ENCODE data around the gene USP24. TPM values are rescaled to one million over a fixed set of nuclear protein-coding genes. Genes with fewer than 3 reads are reported as not detected.

The USP24 gene
- total and polyA plus RNA-seq, 3 donors from 2014 or later: 20.2 to 50.9 (median 50.3) TPM

DNA sequence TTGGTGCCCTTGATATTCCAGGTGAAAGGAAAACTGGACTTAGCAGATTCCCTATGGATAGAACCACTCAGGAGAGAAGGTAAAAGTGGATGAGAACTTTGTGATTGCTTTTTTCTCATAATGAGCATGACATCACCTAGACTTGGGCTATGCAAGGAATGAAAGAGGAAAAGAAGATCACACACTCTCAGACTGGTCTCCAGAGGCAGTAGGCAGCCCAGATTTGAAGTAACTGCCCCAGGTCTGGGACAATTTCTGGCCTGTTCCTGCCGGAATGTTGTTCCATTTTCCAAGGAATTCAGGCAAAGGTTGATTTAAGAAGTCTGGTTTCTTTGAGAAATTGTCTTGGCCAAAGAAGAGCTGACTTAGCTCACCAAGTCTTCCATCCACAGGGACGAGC, 31.7 kb upstream of the USP24 start:
- WGBS, 2 donors: 85 to 100% methylated on average over 2 of the region's 2 CpGs
- TF ChIP-seq POLR2A (IDR thresholded peaks at IDR 0.05): no peak
- TF ChIP-seq, protein P1, sequence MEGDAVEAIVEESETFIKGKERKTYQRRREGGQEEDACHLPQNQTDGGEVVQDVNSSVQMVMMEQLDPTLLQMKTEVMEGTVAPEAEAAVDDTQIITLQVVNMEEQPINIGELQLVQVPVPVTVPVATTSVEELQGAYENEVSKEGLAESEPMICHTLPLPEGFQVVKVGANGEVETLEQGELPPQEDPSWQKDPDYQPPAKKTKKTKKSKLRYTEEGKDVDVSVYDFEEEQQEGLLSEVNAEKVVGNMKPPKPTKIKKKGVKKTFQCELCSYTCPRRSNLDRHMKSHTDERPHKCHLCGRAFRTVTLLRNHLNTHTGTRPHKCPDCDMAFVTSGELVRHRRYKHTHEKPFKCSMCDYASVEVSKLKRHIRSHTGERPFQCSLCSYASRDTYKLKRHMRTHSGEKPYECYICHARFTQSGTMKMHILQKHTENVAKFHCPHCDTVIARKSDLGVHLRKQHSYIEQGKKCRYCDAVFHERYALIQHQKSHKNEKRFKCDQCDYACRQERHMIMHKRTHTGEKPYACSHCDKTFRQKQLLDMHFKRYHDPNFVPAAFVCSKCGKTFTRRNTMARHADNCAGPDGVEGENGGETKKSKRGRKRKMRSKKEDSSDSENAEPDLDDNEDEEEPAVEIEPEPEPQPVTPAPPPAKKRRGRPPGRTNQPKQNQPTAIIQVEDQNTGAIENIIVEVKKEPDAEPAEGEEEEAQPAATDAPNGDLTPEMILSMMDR (IDR thresholded peaks at IDR 0.05): no peak
- DNase-seq: no peak
- H3K36me3 ChIP-seq (ENCODE audit: low read depth, missing control alignments): no peaks in the 10 kb centered on the region
- no peaks in the 10 kb centered on the region for H3K4me1 ChIP-seq
- no peak overlapping the region for H3K4me3 ChIP-seq
- intact Hi-C loops (cut with DNase I; ENCODE audit: low total_unique reads): no loop called here
- H3K9me3 ChIP-seq: no peaks in the 10 kb centered on the region
- no peak overlapping the region for H3K27ac ChIP-seq
- H3K27me3 ChIP-seq: no peaks in the 10 kb centered on the region

DNA sequence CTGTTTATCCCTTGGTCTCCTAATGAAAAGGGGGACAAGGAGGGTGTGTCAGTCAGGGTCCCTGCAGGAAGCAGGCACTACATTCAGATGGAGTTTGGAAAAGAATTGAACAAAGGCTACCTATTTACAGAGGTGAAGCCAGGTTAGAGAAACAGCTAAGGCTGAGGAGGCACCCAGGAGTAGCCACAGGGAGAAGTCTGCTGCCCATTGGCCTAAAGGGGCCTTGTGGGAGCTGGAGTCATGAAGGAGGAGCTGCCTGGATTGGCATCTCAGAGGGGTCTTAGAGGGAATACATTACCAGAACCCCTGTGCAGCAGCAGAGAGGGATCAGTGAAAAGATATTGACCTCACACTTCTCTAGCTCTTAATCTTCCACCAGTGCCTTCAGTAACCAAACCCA, 31.2 kb upstream of the USP24 start:
- Histone ChIP-seq H3K4me3 (no peak overlapping the region), H3K9me3 (no peaks in the 10 kb centered on the region), H3K27ac (no peak overlapping the region), H3K27me3 (no peaks in the 10 kb centered on the region), H3K36me3 (ENCODE audit: low read depth, missing control alignments) (no peaks in the 10 kb centered on the region), H3K4me1 (no peaks in the 10 kb centered on the region)
- DNase-seq: no peak
- TF ChIP-seq, protein P1 (IDR thresholded peaks at IDR 0.05): no peak
- TF ChIP-seq POLR2A (IDR thresholded peaks at IDR 0.05): no peak
- intact Hi-C loops (cut with DNase I; ENCODE audit: low total_unique reads): no loop called here

DNA sequence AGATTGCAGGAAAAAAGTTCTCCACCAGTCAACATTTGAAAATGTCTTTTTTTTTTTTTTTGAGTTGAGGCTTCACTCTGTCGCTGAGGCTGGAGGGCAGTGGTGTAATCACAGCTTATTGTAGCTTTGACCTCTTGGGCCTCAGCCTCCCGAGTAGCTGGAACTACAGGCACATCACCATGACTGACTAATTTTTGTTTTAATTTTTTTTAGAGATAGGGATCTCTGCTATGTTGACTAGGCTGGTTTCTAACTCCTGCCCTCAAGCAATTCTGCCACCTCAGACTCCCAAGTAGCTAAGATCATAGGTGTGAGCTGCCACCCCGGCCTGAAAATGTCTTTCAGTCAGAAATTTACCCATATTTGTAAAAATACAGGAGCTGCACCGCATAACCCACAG, 30.6 kb upstream of the USP24 start:
- H3K4me3 ChIP-seq: no peak overlapping the region
- WGBS, 2 donors: 84 to 89% methylated on average over 4 of the region's 4 CpGs
- no peak overlapping the region for H3K27ac ChIP-seq
- no peak for DNase-seq
- H3K36me3 ChIP-seq (ENCODE audit: low read depth, missing control alignments): no peaks in the 10 kb centered on the region
- intact Hi-C loops (cut with DNase I; ENCODE audit: low total_unique reads): no loop called here
- H3K9me3 ChIP-seq: no peaks in the 10 kb centered on the region
- TF ChIP-seq POLR2A (IDR thresholded peaks at IDR 0.05): no peak
- TF ChIP-seq, protein P1 (IDR thresholded peaks at IDR 0.05): no peak
- no peaks in the 10 kb centered on the region for H3K4me1 ChIP-seq
- H3K27me3 ChIP-seq: no peaks in the 10 kb centered on the region

DNA sequence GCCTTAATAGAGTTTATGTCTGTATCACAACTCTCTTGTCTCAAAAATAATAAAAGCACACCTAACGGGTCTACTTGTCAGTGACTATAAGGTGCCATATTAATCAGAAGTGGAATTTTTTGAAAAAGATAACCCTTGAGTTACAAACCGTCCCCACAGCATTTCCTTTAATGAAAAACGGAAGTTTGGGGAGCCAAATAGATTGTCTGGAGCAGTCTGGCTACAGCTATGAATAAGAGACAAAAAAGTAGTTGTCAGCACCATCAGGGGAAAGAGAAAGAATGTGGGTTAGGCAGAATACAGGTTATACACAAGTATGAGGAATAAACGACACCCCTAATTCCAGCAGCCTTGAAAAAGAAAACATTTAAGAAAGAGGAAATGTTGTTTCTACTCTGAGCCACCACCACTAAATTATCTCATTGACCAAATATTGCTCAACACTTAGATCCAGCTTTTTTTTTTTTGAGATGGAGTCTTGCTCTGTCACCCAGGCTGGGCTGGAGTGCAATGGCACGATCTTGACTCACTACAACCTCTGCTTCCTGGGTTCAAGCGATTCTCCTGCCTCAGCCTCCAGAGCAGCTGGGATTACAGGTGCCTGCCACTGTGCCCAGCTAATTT, 29.4 kb upstream of the USP24 start:
- H3K9me3 ChIP-seq: no peaks in the 10 kb centered on the region
- TF ChIP-seq, protein P1 (IDR thresholded peaks at IDR 0.05): no peak
- no peak for TF ChIP-seq POLR2A (IDR thresholded peaks at IDR 0.05)
- H3K27ac ChIP-seq: no peak overlapping the region
- H3K4me1 ChIP-seq: no peaks in the 10 kb centered on the region
- intact Hi-C loops (cut with DNase I; ENCODE audit: low total_unique reads): no loop called here
- WGBS, 2 donors: 70 to 74% methylated on average over 6 of the region's 6 CpGs
- DNase-seq: no peak
- no peak overlapping the region for H3K4me3 ChIP-seq
- no peaks in the 10 kb centered on the region for H3K27me3 ChIP-seq
- H3K36me3 ChIP-seq (ENCODE audit: low read depth, missing control alignments): no peaks in the 10 kb centered on the region

DNA sequence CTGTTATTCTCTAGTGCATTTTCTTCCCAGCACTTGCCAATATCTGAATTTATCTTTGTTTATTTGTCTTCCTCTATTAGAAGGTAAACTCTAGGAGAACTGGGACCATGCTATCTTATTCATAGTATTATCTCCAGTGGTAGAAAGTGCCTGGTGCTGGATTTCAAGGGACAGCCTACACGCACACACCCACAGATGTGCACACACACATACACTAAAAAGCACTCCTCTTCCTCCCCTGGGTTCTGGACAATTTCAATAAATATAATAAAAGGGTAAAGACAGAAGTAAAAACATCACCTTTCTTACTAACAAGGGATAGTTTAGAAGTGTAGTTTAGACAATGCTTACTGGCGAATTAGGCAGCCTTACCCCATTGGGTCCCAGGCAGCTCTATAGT, 28.5 kb upstream of the USP24 start:
- intact Hi-C loops (cut with DNase I; ENCODE audit: low total_unique reads): no loop called here

More for the DNA sequence above, 28.5 kb upstream of the USP24 start:
- H3K9me3 ChIP-seq: no peaks in the 10 kb centered on the region
- 75 to 84% methylated on average over 2 of the region's 2 CpGs for WGBS, 2 donors
- no peaks in the 10 kb centered on the region for H3K27me3 ChIP-seq
- H3K27ac ChIP-seq: no peak overlapping the region
- DNase-seq: no peak
- H3K36me3 ChIP-seq (ENCODE audit: low read depth, missing control alignments): no peaks in the 10 kb centered on the region
- H3K4me1 ChIP-seq: no peaks in the 10 kb centered on the region
- H3K4me3 ChIP-seq: no peak overlapping the region
- TF ChIP-seq POLR2A (IDR thresholded peaks at IDR 0.05): no peak
- TF ChIP-seq, protein P1 (IDR thresholded peaks at IDR 0.05): no peak
